CD14-positive monocyte (primary cell): Measurements from ENCODE around the gene ISG15. TPM values are rescaled to one million over a fixed set of nuclear protein-coding genes. Genes with fewer than 3 reads are reported as not detected.

Experiments used
- DNase-seq, 3 donors: peaks; one replicate each; pipeline ENCODE4 v3.0.0-alpha.2; 2011 to 2022
- H2AFZ ChIP-seq: 2 replicates; pipeline ENCODE4 v1.6.0; 2012; ENCODE audit warnings: mild to moderate bottlenecking, low read depth, low read length, inconsistent platforms; ENCODE audit not compliant: insufficient read depth, poor library complexity, severe bottlenecking
- H3K27ac ChIP-seq, 2 donors: 1 replicate in 1 of 2; 2 replicates in 1 of 2; pipeline ENCODE4 v1.5.1; 2012 to 2013; ENCODE audit warnings: low read length in 2 of 2, control low read depth in 1 of 2, inconsistent platforms in 1 of 2, low read depth in 1 of 2, mild to moderate bottlenecking in 1 of 2
- H3K27me3 ChIP-seq, 2 donors: one replicate each; pipeline versions ENCODE4 v1.6.0 to v1.6.1; 2011 to 2013; ENCODE audit warnings: low read length in 2 of 2; ENCODE audit not compliant: control insufficient read depth in 2 of 2, insufficient read depth in 2 of 2
- H3K36me3 ChIP-seq, 2 donors: replicated peaks in 1 of 2; 1 replicate in 1 of 2; 2 replicates in 1 of 2; pipeline versions ENCODE4 v1.5.1 to v1.6.1; 2012 to 2013; ENCODE audit warnings: low read length in 2 of 2, control low read depth in 1 of 2, inconsistent platforms in 1 of 2, mild to moderate bottlenecking in 1 of 2; ENCODE audit not compliant: insufficient read depth in 2 of 2, control insufficient read depth in 1 of 2
- H3K4me1 ChIP-seq, 2 donors: 1 replicate in 1 of 2; 2 replicates in 1 of 2; pipeline versions ENCODE4 v1.5.1 to v1.6.1; 2012 to 2013; ENCODE audit warnings: low read length in 2 of 2, control low read depth in 1 of 2, inconsistent platforms in 1 of 2, mild to moderate bottlenecking in 1 of 2, moderate library complexity in 1 of 2; ENCODE audit not compliant: insufficient read depth in 2 of 2, control insufficient read depth in 1 of 2
- H3K4me2 ChIP-seq: replicated peaks from 2 replicates; pipeline ENCODE3; 2012; ENCODE audit warnings: low read length, moderate library complexity, mild to moderate bottlenecking; ENCODE audit not compliant: poor library complexity, severe bottlenecking; ENCODE audit errors: extremely low read depth
- H3K4me3 ChIP-seq, 3 experiments: fragments of 200-600 bp in 1 of 3; sonication (generic) in 1 of 3; replicated peaks in 1 of 3; 1 replicate in 2 of 3; 2 replicates in 1 of 3; pipeline ENCODE4 v1.5.1; 2011 to 2013; ENCODE audit warnings: low read length in 3 of 3, mild to moderate bottlenecking in 3 of 3, control low read depth in 2 of 3, low read depth in 2 of 3, inconsistent platforms in 1 of 3, moderate library complexity in 1 of 3
- H3K79me2 ChIP-seq: 2 replicates; pipeline ENCODE4 v1.6.0; 2012; ENCODE audit warnings: mild to moderate bottlenecking, control low read depth, inconsistent platforms, low read length, moderate library complexity; ENCODE audit not compliant: insufficient read depth
- H3K9ac ChIP-seq: 2 replicates; pipeline ENCODE4 v1.6.0; 2017; ENCODE audit warnings: low read length, mild to moderate bottlenecking; ENCODE audit not compliant: insufficient read depth, poor library complexity, severe bottlenecking
- H3K9me3 ChIP-seq, 2 donors: replicated peaks in 1 of 2; 1 replicate in 1 of 2; 2 replicates in 1 of 2; pipeline versions ENCODE4 v1.5.1 to v1.6.1; 2012 to 2013; ENCODE audit warnings: low read length in 2 of 2, control low read depth in 1 of 2; ENCODE audit not compliant: control insufficient read depth in 1 of 2, insufficient read depth in 1 of 2
- H4K20me1 ChIP-seq: 2 replicates; pipeline ENCODE4 v1.6.0; 2012; ENCODE audit warnings: mild to moderate bottlenecking, low read length, control low read depth, moderate library complexity; ENCODE audit not compliant: insufficient read depth
- H3K27ac Mint-ChIP-seq, 7 donors: one replicate each; pipeline ENCODE4 v1.8.0; 2020; ENCODE audit warnings: mild to moderate bottlenecking in 7 of 7, mixed read lengths in 7 of 7, moderate library complexity in 6 of 7, inconsistent platforms in 2 of 7
- H3K27me3 Mint-ChIP-seq, 3 donors: one replicate each; pipeline ENCODE4 v1.8.0; 2021 to 2022; ENCODE audit warnings: low read depth in 3 of 3, mild to moderate bottlenecking in 3 of 3, mixed read lengths in 3 of 3, moderate library complexity in 3 of 3, inconsistent platforms in 1 of 3
- H3K36me3 Mint-ChIP-seq, 2 donors: one replicate each; pipeline ENCODE4 v1.8.0; 2020; ENCODE audit warnings: mixed read lengths in 2 of 2, inconsistent platforms in 1 of 2, mild to moderate bottlenecking in 1 of 2
- H3K4me1 Mint-ChIP-seq: one replicate; pipeline ENCODE4 v1.8.0; 2020; ENCODE audit warnings: mild to moderate bottlenecking, mixed read lengths
- H3K4me3 Mint-ChIP-seq, 2 donors: one replicate each; pipeline ENCODE4 v1.8.0; 2020; ENCODE audit warnings: mild to moderate bottlenecking in 2 of 2, mixed read lengths in 2 of 2, moderate library complexity in 1 of 2
- H3K9me3 Mint-ChIP-seq, 7 donors: one replicate each; pipeline ENCODE4 v1.8.0; 2020 to 2022; ENCODE audit warnings: mixed read lengths in 7 of 7, mild to moderate bottlenecking in 6 of 7, moderate library complexity in 6 of 7, inconsistent platforms in 2 of 7
- WGBS: methylation state at CpG from one replicate; pipeline ENCODE4 v1.1.5; 2013; ENCODE audit warnings: missing lambda C conversion rate; ENCODE audit not compliant: insufficient coverage; 5-methylcytosine and 5-hydroxymethylcytosine counted together
- intact Hi-C, 2 donors: fragments of 100-400 bp; cut with micrococcal nuclease; formaldehyde crosslinking; loops; one replicate each; pipeline versions ENCODE4 v1.15.0 to v1.15.1; 2023
- polyA plus RNA-seq, 3 donors: library from polyadenylated mRNA; depleted of rRNA in 1 of 3; unstranded in 2 of 3; stranded (reverse) in 1 of 3; fragments of 300-500 nt in 2 of 3; fragments of >200 nt in 1 of 3; fragmentation: Illumina TruSeq in 2 of 3; gene quantifications; 1 replicate in 2 of 3; 2 replicates in 1 of 3; pipeline ENCODE4 v1.2.3, GENCODE V29; 2012 to 2021
- TF ChIP-seq, protein P1 (sequence below): fragments of 200-600 bp; IDR thresholded peaks from one replicate; pipeline ENCODE4 v1.8.0; 2022; ENCODE audit warnings: antibody characterized with exemption, mild to moderate bottlenecking

ISG15 gene
- polyA plus RNA-seq, 3 donors: 128 to 241 (median 145) TPM

DNA sequence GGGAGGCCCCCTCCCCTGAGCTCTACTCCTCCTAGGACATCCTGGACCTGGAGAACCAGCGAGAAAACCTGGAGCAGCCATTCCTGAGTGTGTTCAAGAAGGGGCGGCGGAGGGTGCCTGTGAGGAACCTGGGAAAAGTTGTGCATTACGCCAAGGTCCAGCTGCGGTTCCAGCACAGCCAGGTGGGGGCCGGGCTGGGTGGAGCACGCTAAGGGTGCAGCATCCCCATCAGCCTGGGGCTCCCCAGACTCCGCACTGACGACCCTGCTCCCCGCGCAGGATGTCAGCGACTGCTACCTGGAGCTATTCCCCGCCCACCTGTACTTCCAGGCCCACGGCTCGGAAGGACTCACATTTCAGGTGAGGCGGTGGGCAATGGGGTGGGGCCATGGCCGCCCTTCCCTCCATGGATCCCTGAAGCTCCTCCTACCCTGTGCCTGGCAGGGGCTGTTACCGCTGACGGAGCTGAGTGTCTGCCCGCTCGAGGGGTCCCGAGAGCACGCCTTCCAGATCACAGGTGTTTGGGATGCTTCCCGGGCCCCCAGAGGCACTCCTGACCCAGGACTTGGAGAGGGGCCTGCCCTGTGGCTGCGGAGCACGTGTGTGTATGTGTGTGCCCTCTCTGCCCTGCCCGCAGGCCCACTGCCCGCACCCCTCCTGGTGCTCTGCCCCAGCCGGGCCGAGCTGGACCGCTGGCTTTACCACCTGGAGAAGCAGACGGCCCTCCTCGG, 42.9 kb upstream of the ISG15 start:
- H3K27me3 ChIP-seq: peaks cover 3 to 47% of the 10 kb centered on the region in 2 donors
- no peaks in the 10 kb centered on the region for H4K20me1 ChIP-seq
- peaks cover 10% of the 10 kb centered on the region for H3K4me1 Mint-ChIP-seq

GRCh38 chr1:970973-971730, 42.1 kb upstream of the ISG15 start:
- Mint-ChIP-seq H3K4me1 (peaks cover 6% of the 10 kb centered on the region), H3K27ac (no peak overlapping the region), H3K9me3 (peaks cover 0 to 3% (median 0%) of the 10 kb centered on the region in 7 donors), H3K36me3 (no peaks in the 10 kb centered on the region), H3K27me3 (peaks cover 37 to 68% (median 50%) of the 10 kb centered on the region in 3 donors), H3K4me3 (peak overlapping the region in 1 of 2 donors; percentile 39)
- Histone ChIP-seq H3K27me3 (peaks cover 3 to 47% of the 10 kb centered on the region in 2 donors), H2AFZ (no peak overlapping the region), H3K4me1 (peaks cover 14 to 18% of the 10 kb centered on the region in 2 donors), H3K79me2 (no peaks in the 10 kb centered on the region), H3K36me3 (no peaks in the 10 kb centered on the region), H3K4me2 (no peak overlapping the region), H3K9me3 (peaks cover 0 to 8% of the 10 kb centered on the region in 2 donors), H3K27ac (no peak overlapping the region), H3K4me3 (no peak overlapping the region), H4K20me1 (no peaks in the 10 kb centered on the region), H3K9ac (no peak overlapping the region)
- TF ChIP-seq, protein P1, sequence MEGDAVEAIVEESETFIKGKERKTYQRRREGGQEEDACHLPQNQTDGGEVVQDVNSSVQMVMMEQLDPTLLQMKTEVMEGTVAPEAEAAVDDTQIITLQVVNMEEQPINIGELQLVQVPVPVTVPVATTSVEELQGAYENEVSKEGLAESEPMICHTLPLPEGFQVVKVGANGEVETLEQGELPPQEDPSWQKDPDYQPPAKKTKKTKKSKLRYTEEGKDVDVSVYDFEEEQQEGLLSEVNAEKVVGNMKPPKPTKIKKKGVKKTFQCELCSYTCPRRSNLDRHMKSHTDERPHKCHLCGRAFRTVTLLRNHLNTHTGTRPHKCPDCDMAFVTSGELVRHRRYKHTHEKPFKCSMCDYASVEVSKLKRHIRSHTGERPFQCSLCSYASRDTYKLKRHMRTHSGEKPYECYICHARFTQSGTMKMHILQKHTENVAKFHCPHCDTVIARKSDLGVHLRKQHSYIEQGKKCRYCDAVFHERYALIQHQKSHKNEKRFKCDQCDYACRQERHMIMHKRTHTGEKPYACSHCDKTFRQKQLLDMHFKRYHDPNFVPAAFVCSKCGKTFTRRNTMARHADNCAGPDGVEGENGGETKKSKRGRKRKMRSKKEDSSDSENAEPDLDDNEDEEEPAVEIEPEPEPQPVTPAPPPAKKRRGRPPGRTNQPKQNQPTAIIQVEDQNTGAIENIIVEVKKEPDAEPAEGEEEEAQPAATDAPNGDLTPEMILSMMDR: no peak
- intact Hi-C loops: no loop called here
- WGBS: 54% methylated on average over 29 of the region's 42 CpGs
- DNase-seq: no peak

More for the DNA sequence above, 42.9 kb upstream of the ISG15 start:
- Mint-ChIP-seq H3K9me3 (peaks cover 0 to 3% (median 0%) of the 10 kb centered on the region in 7 donors), H3K4me3 (no peak overlapping the region), H3K36me3 (peaks cover 0 to 3% of the 10 kb centered on the region in 2 donors), H3K27ac (no peak overlapping the region), H3K27me3 (peaks cover 37 to 68% (median 49%) of the 10 kb centered on the region in 3 donors)
- H3K4me3 ChIP-seq: no peak overlapping the region
- no peaks in the 10 kb centered on the region for H3K36me3 ChIP-seq
- peaks cover 16 to 21% of the 10 kb centered on the region in 2 donors for H3K4me1 ChIP-seq
- peaks cover 0 to 8% of the 10 kb centered on the region in 2 donors for H3K9me3 ChIP-seq
- DNase-seq: no peak
- no peak overlapping the region for H3K9ac ChIP-seq
- TF ChIP-seq, protein P1: no peak
- no peak overlapping the region for H3K27ac ChIP-seq
- 32% methylated on average over 30 of the region's 33 CpGs for WGBS
- H3K4me2 ChIP-seq: no peak overlapping the region
- intact Hi-C loops: no loop called here
- no peak overlapping the region for H2AFZ ChIP-seq
- H3K79me2 ChIP-seq: no peaks in the 10 kb centered on the region
